ENCODE measurements around the gene NME3. TPM values are rescaled to one million over a fixed set of nuclear protein-coding genes. Genes with fewer than 3 reads are reported as not detected.

The NME3 gene
- total RNA-seq, 1 donor, result 63.9 TPM

- H3K4me3 ChIP-seq (ENCODE audit: low read depth, low read length), result no peak overlapping the region
- no peak for DNase-seq (ENCODE audit: low read depth)
- no peak for TF ChIP-seq CTCF (IDR thresholded peaks at IDR 0.05; ENCODE audit: insufficient read depth, low read depth, low read length)
Observed at GRCh38 chr16:1731603-1732002, 39.7 kb downstream of the NME3 start.

GRCh38 chr16:1731073-1731472, 40.3 kb downstream of the NME3 start:
- no peak overlapping the region for H3K4me3 ChIP-seq (ENCODE audit: low read depth, low read length)
- TF ChIP-seq CTCF (IDR thresholded peaks at IDR 0.05; ENCODE audit: insufficient read depth, low read depth, low read length), result no peak
- DNase-seq (ENCODE audit: low read depth), result no peak

GRCh38 chr16:1729445-1729844, 41.9 kb downstream of the NME3 start:
- DNase-seq (ENCODE audit: low read depth), result no peak
- H3K4me3 ChIP-seq (ENCODE audit: low read depth, low read length), result no peak overlapping the region
- TF ChIP-seq CTCF (IDR thresholded peaks at IDR 0.05; ENCODE audit: insufficient read depth, low read depth, low read length), result no peak

GRCh38 chr16:1729026-1729425, 42.3 kb downstream of the NME3 start:
- no peak for TF ChIP-seq CTCF (IDR thresholded peaks at IDR 0.05; ENCODE audit: insufficient read depth, low read depth, low read length)
- no peak for DNase-seq (ENCODE audit: low read depth)
- H3K4me3 ChIP-seq (ENCODE audit: low read depth, low read length), result no peak overlapping the region

GRCh38 chr16:1727651-1728624, 43.4 kb downstream of the NME3 start:
- no peak for DNase-seq (ENCODE audit: low read depth)
- TF ChIP-seq CTCF (IDR thresholded peaks at IDR 0.05; ENCODE audit: insufficient read depth, low read depth, low read length), result no peak
- H3K4me3 ChIP-seq (ENCODE audit: low read depth, low read length), result no peak overlapping the region

GRCh38 chr16:1726661-1727502, 44.5 kb downstream of the NME3 start:
- H3K4me3 ChIP-seq (ENCODE audit: low read depth, low read length), result no peak overlapping the region
- TF ChIP-seq CTCF (IDR thresholded peaks at IDR 0.05; ENCODE audit: insufficient read depth, low read depth, low read length), result no peak
- DNase-seq (ENCODE audit: low read depth), result no peak
